HepG2 (cell line): ENCODE results near the gene FGF1. TPM values are rescaled to one million over a fixed set of nuclear protein-coding genes. Genes with fewer than 3 reads are reported as not detected.

Source experiments
- ATAC-seq: fragments of 200-7000 bp; cut with Tn5 transposase; 3 replicates; pipeline ENCODE4 v1.9.1; 2020; ENCODE audit warnings: mild to moderate bottlenecking, moderate library complexity
- BruUV-seq: library from RNA; stranded (reverse); fragments of 400-500 nt; replicated peaks from 2 replicates; lab custom pipeline; 2021; lab: Mats Ljungman, UMichigan
- CTCF ChIA-PET: fragments of 300-600 bp; formaldehyde crosslinking; extraction: SDS; loops from one replicate; lab custom pipeline; 2021; ENCODE audit warnings: low total read pairs, inconsistent platforms, low intra/inter-chr PET ratio; lab: Yijun Ruan, JAX
- POLR2A ChIA-PET: fragments of 350-600 bp; sonication (Branson Sonifier 250); formaldehyde crosslinking; loops from one replicate; lab custom pipeline; 2020; ENCODE audit warnings: antibody characterized with exemption, inconsistent platforms; lab: Yijun Ruan, JAX
- DNase-seq: peaks from one replicate; pipeline ENCODE4 v3.0.0-alpha.2; 2015; ENCODE audit warnings: low spot score
- FAIRE-seq: peaks from 3 replicates; lab custom pipeline; 2011; peaks lifted over from hg19 to GRCh38; lab: Jason Lieb, UNC
- H2AFZ ChIP-seq: one replicate; pipeline ENCODE4 v1.6.1; 2011; ENCODE audit warnings: low read length, inconsistent platforms
- H3K27ac ChIP-seq: fragments of 300-600 bp; 3 replicates; pipeline ENCODE4 v1.8.0; 2011; ENCODE audit warnings: mixed run types, mild to moderate bottlenecking, mixed read lengths, low read length, inconsistent platforms; ENCODE audit not compliant: insufficient read depth; ENCODE audit errors: extremely low read length
- H3K27me3 ChIP-seq, 2 experiments: fragments of 200-600 bp in 1 of 2; 2 replicates in 1 of 2; 3 replicates in 1 of 2; pipeline versions ENCODE4 v1.6.0 to v1.8.0; 2011; ENCODE audit warnings: low read length in 2 of 2, mild to moderate bottlenecking in 2 of 2, moderate library complexity in 2 of 2, inconsistent platforms in 1 of 2; ENCODE audit not compliant: insufficient read depth in 2 of 2, control insufficient read depth in 1 of 2
- H3K36me3 ChIP-seq, 2 experiments: fragments of 200-600 bp in 1 of 2; replicated peaks in 1 of 2; 2 replicates in 1 of 2; 3 replicates in 1 of 2; pipeline versions ENCODE4 v1.5.1 to v1.8.0; 2011; ENCODE audit warnings: low read length in 2 of 2, inconsistent platforms in 1 of 2; ENCODE audit not compliant: insufficient read depth in 2 of 2, control insufficient read depth in 1 of 2
- H3K4me1 ChIP-seq: 2 replicates; pipeline ENCODE4 v1.5.1; 2012; ENCODE audit warnings: low read length, inconsistent platforms; ENCODE audit not compliant: insufficient read depth
- H3K4me2 ChIP-seq: 2 replicates; pipeline ENCODE4 v1.6.0; 2011; ENCODE audit warnings: low read depth, low read length, inconsistent platforms
- H3K4me3 ChIP-seq, 3 experiments: fragments of 200-600 bp in 1 of 3; sonication (generic), shearing (Covaris generic) in 1 of 3; replicated peaks in 1 of 3; 2 replicates each; pipeline ENCODE4 v1.5.1; 2011 to 2016; ENCODE audit warnings: low read length in 3 of 3, inconsistent platforms in 2 of 3, low read depth in 2 of 3, mild to moderate bottlenecking in 2 of 3, control low read depth in 1 of 3, mixed read lengths in 1 of 3; ENCODE audit not compliant: insufficient read depth in 1 of 3
- H3K79me2 ChIP-seq: one replicate; pipeline ENCODE4 v1.6.1; 2011; ENCODE audit warnings: low read length, inconsistent platforms; ENCODE audit not compliant: insufficient read depth
- H3K9ac ChIP-seq: 2 replicates; pipeline ENCODE4 v1.6.0; 2011; ENCODE audit warnings: mild to moderate bottlenecking, low read depth, low read length, inconsistent platforms; ENCODE audit not compliant: insufficient read depth
- H3K9me3 ChIP-seq: 2 replicates; pipeline ENCODE4 v1.5.1; 2012; ENCODE audit warnings: mild to moderate bottlenecking, low read length
- H4K20me1 ChIP-seq: 2 replicates; pipeline ENCODE4 v1.6.0; 2011; ENCODE audit warnings: inconsistent platforms, mild to moderate bottlenecking, low read length, moderate library complexity; ENCODE audit not compliant: insufficient read depth
- DPF2 ChIP-seq: sonication (generic); formaldehyde crosslinking; IDR thresholded peaks from 2 replicates; pipeline ENCODE4 v1.4.0; 2020; ENCODE audit warnings: mild to moderate bottlenecking, low read depth, missing genetic modification reagents, borderline replicate concordance
- FLYWCH1 ChIP-seq: sonication (generic); formaldehyde crosslinking; IDR thresholded peaks from 2 replicates; pipeline ENCODE4 v1.8.1; 2023; ENCODE audit warnings: mild to moderate bottlenecking, missing genetic modification reagents
- FOXA1 ChIP-seq, 2 experiments: fragments of 450-650 bp in 1 of 2; sonication (generic) in 1 of 2; formaldehyde crosslinking in 1 of 2; IDR thresholded peaks; 2 replicates each; pipeline versions ENCODE4 v1.4.0 to v1.6.1; 2016 to 2020; ENCODE audit warnings: missing genetic modification reagents in 1 of 2
- FOXA3 ChIP-seq: IDR thresholded peaks from 2 replicates; pipeline ENCODE4 v1.6.1; 2016; ENCODE audit warnings: missing genetic modification reagents, missing compliant biosample characterization
- GABPA ChIP-seq, 2 experiments: IDR thresholded peaks; 2 replicates each; pipeline ENCODE4 v1.6.1; 2011 to 2016; ENCODE audit warnings: low read depth in 2 of 2, low read length in 1 of 2, missing biosample characterization in 1 of 2, missing genetic modification characterization in 1 of 2
- KDM5B ChIP-seq: sonication (generic); formaldehyde crosslinking; IDR thresholded peaks from 2 replicates; pipeline ENCODE4 v1.4.0; 2020; ENCODE audit warnings: missing genetic modification reagents, mild to moderate bottlenecking, borderline replicate concordance
- WGBS: methylation state at CpG from one replicate; pipeline ENCODE4 v1.1.6; 2017; ENCODE audit warnings: low lambda C conversion rate; 5-methylcytosine and 5-hydroxymethylcytosine counted together
- in situ Hi-C: cut with HindIII; loops from 2 replicates; pipeline ENCODE4 v1.10.0; 2017; ENCODE audit warnings: low pct_unique_long_range_greater_than_20kb; ENCODE audit not compliant: extremely low pct_ligation_motif_present
- intact Hi-C: fragments of 100-400 bp; cut with micrococcal nuclease; formaldehyde crosslinking; loops from one replicate; pipeline ENCODE4 v1.10.0; 2022; ENCODE audit not compliant: unreplicated experiment
- polyA plus RNA-seq, 8 experiments: library from polyadenylated mRNA; depleted of rRNA in 3 of 8; stranded (reverse) in 7 of 8; unstranded in 1 of 8; fragments of >200 nt; fragmentation: Illumina TruSeq in 4 of 8; extraction: Trizol in 4 of 8; gene quantifications; 2 replicates each; pipeline versions ENCODE4 v1.2.1 to v1.2.3, GENCODE V29; 2011 to 2016; ENCODE audit warnings: low read depth in 4 of 8, missing spikeins in 1 of 8, mixed read lengths in 1 of 8; ENCODE audit not compliant: insufficient read depth in 1 of 8
- total RNA-seq, 5 experiments: library from RNA; depleted of rRNA; stranded (reverse); fragments of >200 nt; fragmentation: Illumina TruSeq; extraction: Trizol; gene quantifications; 2 replicates each; pipeline ENCODE4 v1.2.3, GENCODE V29; 2016; ENCODE audit warnings: low read depth in 1 of 5
- TF ChIP-seq, protein P1 (sequence below): sonication (generic); formaldehyde crosslinking; IDR thresholded peaks from 2 replicates; pipeline ENCODE4 v1.5.1; 2020; ENCODE audit warnings: missing genetic modification reagents, mild to moderate bottlenecking, borderline replicate concordance
- TF ChIP-seq, protein P2 (sequence below): IDR thresholded peaks from 2 replicates; pipeline ENCODE4 v1.4.0; 2020; ENCODE audit warnings: mild to moderate bottlenecking, missing genetic modification reagents
- TF ChIP-seq, protein P3 (sequence below): sonication (generic); formaldehyde crosslinking; IDR thresholded peaks from 2 replicates; pipeline ENCODE4 v1.5.0; 2020; ENCODE audit warnings: missing genetic modification reagents, mild to moderate bottlenecking, borderline replicate concordance

The FGF1 gene
- total and polyA plus RNA-seq, 2 of the 13 experiments (the other 11 are each of a cell fraction or from before 2014, with no cell fraction given), result not detected

DNA sequence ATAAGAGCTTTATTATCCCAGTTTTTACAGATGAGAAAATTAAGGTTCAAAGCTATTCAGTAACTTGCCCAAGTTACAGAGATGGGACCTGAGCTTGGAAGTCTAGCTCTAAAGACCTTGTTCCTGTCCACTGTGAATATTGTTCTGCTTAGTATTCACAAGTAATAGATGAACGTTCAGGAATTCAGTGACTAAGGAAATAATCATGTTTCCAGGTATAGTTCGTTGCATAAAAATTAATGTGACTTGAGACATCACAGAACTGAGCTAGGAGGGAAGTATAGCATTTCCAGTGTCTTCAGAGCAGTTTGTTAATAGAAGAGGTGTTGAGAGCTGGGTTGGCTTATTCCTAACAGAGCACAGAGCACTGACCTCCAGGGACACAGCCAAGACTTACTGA is 136.1 kb downstream of the FGF1 start:
- no peak overlapping the region for H3K4me2 ChIP-seq
- peaks cover 42% of the 10 kb centered on the region for H3K4me1 ChIP-seq
- BruUV-seq, result no TSS peak
- intact Hi-C loops, result loop anchor here (2.0 to 5.0 kb wide), 3 partner anchors 187 to 383 kb away; partner anchors contain the start of gene SPRY4
- H3K4me3 ChIP-seq, result no peak overlapping the region
- H3K9ac ChIP-seq, result no peak overlapping the region
- no peak overlapping the region for H3K27ac ChIP-seq
- no peak for DNase-seq
- CTCF ChIA-PET, result no interaction called here
- POLR2A ChIA-PET, result interaction anchor here (0.7 kb wide), 1 partner anchor 187 kb away, joined by 3 read pairs; no protein-coding TSS in a partner anchor
- H4K20me1 ChIP-seq, result no peaks in the 10 kb centered on the region
- in situ Hi-C loops, result loop anchor here (5.0 to 25.0 kb wide), 3 partner anchors 243 to 563 kb away; no protein-coding TSS in a partner anchor
- TF ChIP-seq, protein P1, sequence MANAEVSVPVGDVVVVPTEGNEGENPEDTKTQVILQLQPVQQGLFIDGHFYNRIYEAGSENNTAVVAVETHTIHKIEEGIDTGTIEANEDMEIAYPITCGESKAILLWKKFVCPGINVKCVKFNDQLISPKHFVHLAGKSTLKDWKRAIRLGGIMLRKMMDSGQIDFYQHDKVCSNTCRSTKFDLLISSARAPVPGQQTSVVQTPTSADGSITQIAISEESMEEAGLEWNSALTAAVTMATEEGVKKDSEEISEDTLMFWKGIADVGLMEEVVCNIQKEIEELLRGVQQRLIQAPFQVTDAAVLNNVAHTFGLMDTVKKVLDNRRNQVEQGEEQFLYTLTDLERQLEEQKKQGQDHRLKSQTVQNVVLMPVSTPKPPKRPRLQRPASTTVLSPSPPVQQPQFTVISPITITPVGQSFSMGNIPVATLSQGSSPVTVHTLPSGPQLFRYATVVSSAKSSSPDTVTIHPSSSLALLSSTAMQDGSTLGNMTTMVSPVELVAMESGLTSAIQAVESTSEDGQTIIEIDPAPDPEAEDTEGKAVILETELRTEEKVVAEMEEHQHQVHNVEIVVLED, result no peak
- TF ChIP-seq, protein P2, sequence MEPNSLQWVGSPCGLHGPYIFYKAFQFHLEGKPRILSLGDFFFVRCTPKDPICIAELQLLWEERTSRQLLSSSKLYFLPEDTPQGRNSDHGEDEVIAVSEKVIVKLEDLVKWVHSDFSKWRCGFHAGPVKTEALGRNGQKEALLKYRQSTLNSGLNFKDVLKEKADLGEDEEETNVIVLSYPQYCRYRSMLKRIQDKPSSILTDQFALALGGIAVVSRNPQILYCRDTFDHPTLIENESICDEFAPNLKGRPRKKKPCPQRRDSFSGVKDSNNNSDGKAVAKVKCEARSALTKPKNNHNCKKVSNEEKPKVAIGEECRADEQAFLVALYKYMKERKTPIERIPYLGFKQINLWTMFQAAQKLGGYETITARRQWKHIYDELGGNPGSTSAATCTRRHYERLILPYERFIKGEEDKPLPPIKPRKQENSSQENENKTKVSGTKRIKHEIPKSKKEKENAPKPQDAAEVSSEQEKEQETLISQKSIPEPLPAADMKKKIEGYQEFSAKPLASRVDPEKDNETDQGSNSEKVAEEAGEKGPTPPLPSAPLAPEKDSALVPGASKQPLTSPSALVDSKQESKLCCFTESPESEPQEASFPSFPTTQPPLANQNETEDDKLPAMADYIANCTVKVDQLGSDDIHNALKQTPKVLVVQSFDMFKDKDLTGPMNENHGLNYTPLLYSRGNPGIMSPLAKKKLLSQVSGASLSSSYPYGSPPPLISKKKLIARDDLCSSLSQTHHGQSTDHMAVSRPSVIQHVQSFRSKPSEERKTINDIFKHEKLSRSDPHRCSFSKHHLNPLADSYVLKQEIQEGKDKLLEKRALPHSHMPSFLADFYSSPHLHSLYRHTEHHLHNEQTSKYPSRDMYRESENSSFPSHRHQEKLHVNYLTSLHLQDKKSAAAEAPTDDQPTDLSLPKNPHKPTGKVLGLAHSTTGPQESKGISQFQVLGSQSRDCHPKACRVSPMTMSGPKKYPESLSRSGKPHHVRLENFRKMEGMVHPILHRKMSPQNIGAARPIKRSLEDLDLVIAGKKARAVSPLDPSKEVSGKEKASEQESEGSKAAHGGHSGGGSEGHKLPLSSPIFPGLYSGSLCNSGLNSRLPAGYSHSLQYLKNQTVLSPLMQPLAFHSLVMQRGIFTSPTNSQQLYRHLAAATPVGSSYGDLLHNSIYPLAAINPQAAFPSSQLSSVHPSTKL (CRISPR knock-in tag), result no peak
- TF ChIP-seq GABPA (IDR thresholded peaks at IDR 0.05; ENCODE audit: low read depth, low read length), result no peak
- TF ChIP-seq GABPA (CRISPR knock-in tag; IDR thresholded peaks at IDR 0.05; ENCODE audit: low read depth), result no peak
- no peak for TF ChIP-seq FOXA1 (IDR thresholded peaks at IDR 0.05)
- no peak for TF ChIP-seq FOXA1 (CRISPR knock-in tag; IDR thresholded peaks at IDR 0.05)
- TF ChIP-seq FOXA3 (CRISPR knock-in tag), result no peak
- TF ChIP-seq, protein P3, sequence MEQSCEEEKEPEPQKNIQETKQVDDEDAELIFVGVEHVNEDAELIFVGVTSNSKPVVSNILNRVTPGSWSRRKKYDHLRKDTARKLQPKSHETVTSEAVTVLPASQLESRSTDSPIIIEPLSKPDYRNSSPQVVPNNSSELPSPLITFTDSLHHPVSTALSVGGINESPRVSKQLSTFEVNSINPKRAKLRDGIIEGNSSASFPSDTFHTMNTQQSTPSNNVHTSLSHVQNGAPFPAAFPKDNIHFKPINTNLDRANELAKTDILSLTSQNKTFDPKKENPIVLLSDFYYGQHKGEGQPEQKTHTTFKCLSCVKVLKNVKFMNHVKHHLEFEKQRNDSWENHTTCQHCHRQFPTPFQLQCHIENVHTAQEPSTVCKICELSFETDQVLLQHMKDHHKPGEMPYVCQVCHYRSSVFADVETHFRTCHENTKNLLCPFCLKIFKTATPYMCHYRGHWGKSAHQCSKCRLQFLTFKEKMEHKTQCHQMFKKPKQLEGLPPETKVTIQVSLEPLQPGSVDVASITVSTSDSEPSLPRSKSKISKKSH (CRISPR knock-in tag), result no peak
- TF ChIP-seq FLYWCH1, result no peak
- no peak for TF ChIP-seq DPF2
- TF ChIP-seq KDM5B (CRISPR knock-in tag), result no peak
- H3K27me3 ChIP-seq, result no peaks in the 10 kb centered on the region
- H2AFZ ChIP-seq, result no peak overlapping the region
- 18% methylated on average over 2 of the region's 2 CpGs for WGBS
- ATAC-seq, result no peak
- no peaks in the 10 kb centered on the region for H3K36me3 ChIP-seq
- H3K9me3 ChIP-seq, result no peaks in the 10 kb centered on the region
- no peaks in the 10 kb centered on the region for H3K79me2 ChIP-seq
- FAIRE-seq, result no peak
